Measurements from ENCODE around the gene SLC44A3. TPM values are rescaled to one million over a fixed set of nuclear protein-coding genes. Genes with fewer than 3 reads are reported as not detected.

The SLC44A3 gene
- total and polyA plus RNA-seq, 9 donors = 1.1 to 31.3 (median 3.3) TPM

GRCh38 chr1:94875794-94876193 is 55.6 kb downstream of the SLC44A3 start:
- TF ChIP-seq POLR2A (IDR thresholded peaks at IDR 0.05) = no peak
- no peak for TF ChIP-seq EP300 (IDR thresholded peaks at IDR 0.05)
- TF ChIP-seq CTCF (IDR thresholded peaks at IDR 0.05) = no peak

GRCh38 chr1:94876362-94876761 is 56.2 kb downstream of the SLC44A3 start:
- no peak overlapping the region for H3K27ac ChIP-seq

More at GRCh38 chr1:94875794-94876193, 55.6 kb downstream of the SLC44A3 start:
- Histone ChIP-seq H3K36me3 (no peaks in the 10 kb centered on the region), H3K4me1 (ENCODE audit: insufficient read depth) (no peaks in the 10 kb centered on the region), H3K27me3 (no peaks in the 10 kb centered on the region), H3K4me3 (no peak overlapping the region), H3K9me3 (no peaks in the 10 kb centered on the region), H3K27ac (no peak overlapping the region)
- intact Hi-C loops (cut with DNase I) = no loop called here
- 83 to 90% (median 83%) methylated on average over 4 of the region's 4 CpGs for WGBS, 3 donors
- no peak for DNase-seq

GRCh38 chr1:94878329-94878728 is 58.2 kb downstream of the SLC44A3 start:
- no peak overlapping the region for H3K27ac ChIP-seq

More at GRCh38 chr1:94876362-94876761, 56.2 kb downstream of the SLC44A3 start:
- H3K4me1 ChIP-seq (ENCODE audit: insufficient read depth) = no peaks in the 10 kb centered on the region
- H3K4me3 ChIP-seq = no peak overlapping the region
- no peaks in the 10 kb centered on the region for H3K27me3 ChIP-seq
- H3K36me3 ChIP-seq = no peaks in the 10 kb centered on the region
- WGBS, 3 donors = 82 to 93% (median 83%) methylated on average over 3 of the region's 3 CpGs
- no peaks in the 10 kb centered on the region for H3K9me3 ChIP-seq
- DNase-seq = no peak
- intact Hi-C loops (cut with DNase I) = no loop called here
- TF ChIP-seq EP300 (IDR thresholded peaks at IDR 0.05) = no peak
- no peak for TF ChIP-seq CTCF (IDR thresholded peaks at IDR 0.05)
- no peak for TF ChIP-seq POLR2A (IDR thresholded peaks at IDR 0.05)

GRCh38 chr1:94883691-94884090 is 63.5 kb downstream of the SLC44A3 start:
- H3K9me3 ChIP-seq = no peaks in the 10 kb centered on the region
- DNase-seq = peak in 3 of 5 donors; percentile 32 to 62 (median 60)
- intact Hi-C loops (cut with DNase I) = no loop called here
- WGBS, 3 donors = 1 to 6% (median 3%) methylated on average over 4 of the region's 4 CpGs
- no peaks in the 10 kb centered on the region for H3K27me3 ChIP-seq
- peaks cover 10% of the 10 kb centered on the region for H3K4me1 ChIP-seq (ENCODE audit: insufficient read depth)
- TF ChIP-seq CTCF (IDR thresholded peaks at IDR 0.05) = no peak
- no peak for TF ChIP-seq POLR2A (IDR thresholded peaks at IDR 0.05)
- no peak for TF ChIP-seq EP300 (IDR thresholded peaks at IDR 0.05)
- peak overlapping the region; percentile 13 for H3K4me3 ChIP-seq
- H3K27ac ChIP-seq = peak overlapping the region in 1 of 2 donors; percentile 82
- no peaks in the 10 kb centered on the region for H3K36me3 ChIP-seq

More at GRCh38 chr1:94878329-94878728, 58.2 kb downstream of the SLC44A3 start:
- H3K4me3 ChIP-seq = no peak overlapping the region
- no peaks in the 10 kb centered on the region for H3K36me3 ChIP-seq
- no peak for DNase-seq
- no peak for TF ChIP-seq POLR2A (IDR thresholded peaks at IDR 0.05)
- no peak for TF ChIP-seq CTCF (IDR thresholded peaks at IDR 0.05)
- no peak for TF ChIP-seq EP300 (IDR thresholded peaks at IDR 0.05)
- no peaks in the 10 kb centered on the region for H3K27me3 ChIP-seq
- WGBS, 3 donors = 95 to 99% (median 96%) methylated on average over 5 of the region's 5 CpGs
- H3K9me3 ChIP-seq = no peaks in the 10 kb centered on the region
- intact Hi-C loops (cut with DNase I) = no loop called here
- peaks cover 4% of the 10 kb centered on the region for H3K4me1 ChIP-seq (ENCODE audit: insufficient read depth)

All from ovary (tissue), 9 donors.